GM18511 (cell line): Measurements from ENCODE around the gene ELN.
A peak's percentile ranks its signal among the peaks of the same experiment; 100 is the strongest.
"Not testable (repeated sequence)": the region's sequence is repeated elsewhere in the genome, so short reads cannot be mapped to it uniquely, and the experiment has no call there.

Experiments used
- ATAC-seq: cut with Tn5 transposase; IDR thresholded peaks from one replicate; pipeline ENCODE4 v1.9.1; 2021; ENCODE audit warnings: mild to moderate bottlenecking, moderate library complexity; ENCODE audit not compliant: unreplicated experiment

Gene ELN

GRCh38 chr7:74000489-74001149 is 27.4 kb upstream of the ELN start:
- no peak for ATAC-seq

DNA sequence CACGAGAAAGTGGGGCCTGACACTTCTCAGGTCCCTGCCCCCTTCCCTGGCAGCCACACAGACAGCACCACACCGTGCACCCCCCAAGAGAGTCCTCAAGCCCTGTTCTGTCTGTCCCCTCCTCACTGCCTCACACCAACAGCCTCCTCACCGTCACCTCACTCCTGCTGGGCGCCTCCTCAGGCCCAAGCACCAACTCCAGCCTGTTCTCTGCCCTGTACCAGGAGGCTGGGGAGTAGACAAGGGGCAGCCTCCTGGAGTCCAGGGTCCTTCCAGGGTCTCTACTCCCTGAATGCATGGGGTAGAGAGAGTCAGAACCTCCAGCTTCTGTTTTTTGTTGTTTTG is 26.9 kb upstream of the ELN start:
- ATAC-seq: no peak

DNA sequence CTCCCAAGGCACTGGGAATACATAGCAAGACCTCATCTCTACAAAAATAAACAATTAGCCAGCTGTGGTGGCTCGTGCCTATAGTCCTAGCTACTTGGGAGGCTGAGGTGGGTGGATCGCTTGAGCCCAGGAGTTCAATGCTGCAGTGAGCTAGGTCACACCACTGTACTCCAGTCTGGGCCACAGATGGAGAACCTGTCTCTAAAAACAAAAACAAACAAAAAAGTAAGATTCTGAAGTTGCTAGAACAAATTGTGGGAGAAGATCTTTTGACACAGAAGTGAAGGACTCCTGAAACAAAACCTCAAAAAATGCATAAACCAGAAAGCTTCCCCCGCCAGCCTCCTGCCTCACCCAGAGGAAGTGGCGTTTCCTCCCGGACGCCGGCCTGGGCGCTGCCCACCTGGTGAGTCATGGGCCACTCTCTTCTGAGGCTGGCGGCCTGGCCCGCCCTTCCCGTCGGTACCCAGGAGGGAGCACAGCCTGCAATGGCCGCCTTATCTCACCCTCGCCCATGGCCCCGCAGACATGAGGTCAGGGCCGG is 25.4 kb upstream of the ELN start:
- ATAC-seq: no peak

GRCh38 chr7:74003621-74004020 is 24.4 kb upstream of the ELN start:
- no peak for ATAC-seq

- ATAC-seq: no peak
Measured at GRCh38 chr7:74006032-74006431, 21.9 kb upstream of the ELN start.

GRCh38 chr7:74006451-74007241 is 21.3 kb upstream of the ELN start:
- no peak for ATAC-seq

DNA sequence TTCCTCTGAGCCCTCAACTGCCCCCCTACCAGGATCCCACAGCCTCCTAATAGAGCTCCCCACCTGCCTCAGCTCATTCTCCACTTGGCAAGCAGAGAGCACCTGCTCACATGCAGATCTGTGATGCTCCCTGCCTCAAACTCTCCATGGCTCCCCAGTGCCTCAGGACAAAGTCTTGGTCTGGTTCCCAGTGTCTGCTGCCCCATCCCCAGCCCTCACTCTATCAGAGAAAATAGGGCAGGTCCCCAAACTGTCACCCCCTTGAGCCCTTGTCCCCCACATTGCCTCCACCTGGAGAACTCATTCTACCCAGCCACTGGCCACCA is 20.8 kb upstream of the ELN start:
- ATAC-seq: no peak

GRCh38 chr7:74008687-74009086 is 19.3 kb upstream of the ELN start:
- no peak for ATAC-seq

DNA sequence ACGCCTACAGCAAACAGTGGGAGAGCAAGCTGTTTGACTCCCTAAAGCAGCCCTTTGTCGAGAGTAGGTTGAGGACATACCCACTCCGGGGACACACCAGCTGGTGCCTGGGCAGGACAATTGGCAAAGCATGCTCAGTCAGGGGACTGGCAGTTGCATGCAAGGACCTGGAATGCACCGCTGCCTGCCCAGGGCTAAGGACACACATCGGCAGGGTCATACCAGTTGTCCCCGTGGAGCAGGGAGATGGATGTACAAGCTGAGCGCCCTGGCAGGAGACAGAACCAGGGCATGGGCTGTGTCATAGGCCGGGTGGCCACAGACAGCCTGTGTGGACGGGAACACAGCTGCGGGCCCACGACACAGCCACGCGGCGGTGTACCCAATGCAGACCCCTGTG is 18.3 kb upstream of the ELN start:
- ATAC-seq: no peak

DNA sequence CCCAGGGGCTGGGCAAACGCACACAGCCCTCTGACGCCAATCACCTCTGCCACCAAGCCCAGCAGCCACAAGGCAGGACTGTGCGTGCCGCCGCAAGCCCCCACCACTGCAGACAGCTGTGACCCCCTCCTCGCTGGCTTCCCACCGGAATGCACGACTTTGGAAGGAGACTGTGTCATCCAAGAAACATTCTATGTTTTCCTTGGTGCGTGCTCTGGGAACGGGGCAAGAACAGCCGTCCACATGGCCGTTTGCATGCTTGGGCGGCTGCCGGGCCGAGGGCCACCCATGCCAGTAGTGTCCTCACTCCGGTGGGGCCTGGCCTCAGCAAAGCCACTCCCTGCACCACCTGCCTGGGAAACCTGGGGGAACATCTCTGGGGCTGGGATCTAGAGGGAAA is 17.6 kb upstream of the ELN start:
- ATAC-seq: no peak

DNA sequence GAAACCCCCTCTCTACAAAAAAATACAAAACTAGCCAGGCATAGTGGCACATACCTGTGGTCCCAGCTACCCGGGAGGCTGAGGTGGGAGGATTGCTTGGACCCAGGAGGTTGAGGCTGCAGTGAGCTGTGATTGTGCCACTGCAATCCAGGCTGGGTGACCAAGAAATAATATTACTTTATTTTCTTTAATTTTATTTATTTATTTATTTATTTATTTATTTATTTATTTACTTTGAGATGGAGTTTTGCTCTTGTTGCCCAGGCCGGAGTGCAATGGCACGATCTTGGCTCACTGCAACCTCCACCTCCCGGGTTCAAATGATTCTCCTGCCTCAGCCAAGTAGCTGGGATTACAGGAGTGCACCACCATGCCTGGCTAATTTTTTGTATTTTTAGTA is 16.6 kb upstream of the ELN start:
- not testable (repeated sequence) for ATAC-seq

- peak; percentile 99 for ATAC-seq
Measured at GRCh38 chr7:74012842-74013249, 15.1 kb upstream of the ELN start.

DNA sequence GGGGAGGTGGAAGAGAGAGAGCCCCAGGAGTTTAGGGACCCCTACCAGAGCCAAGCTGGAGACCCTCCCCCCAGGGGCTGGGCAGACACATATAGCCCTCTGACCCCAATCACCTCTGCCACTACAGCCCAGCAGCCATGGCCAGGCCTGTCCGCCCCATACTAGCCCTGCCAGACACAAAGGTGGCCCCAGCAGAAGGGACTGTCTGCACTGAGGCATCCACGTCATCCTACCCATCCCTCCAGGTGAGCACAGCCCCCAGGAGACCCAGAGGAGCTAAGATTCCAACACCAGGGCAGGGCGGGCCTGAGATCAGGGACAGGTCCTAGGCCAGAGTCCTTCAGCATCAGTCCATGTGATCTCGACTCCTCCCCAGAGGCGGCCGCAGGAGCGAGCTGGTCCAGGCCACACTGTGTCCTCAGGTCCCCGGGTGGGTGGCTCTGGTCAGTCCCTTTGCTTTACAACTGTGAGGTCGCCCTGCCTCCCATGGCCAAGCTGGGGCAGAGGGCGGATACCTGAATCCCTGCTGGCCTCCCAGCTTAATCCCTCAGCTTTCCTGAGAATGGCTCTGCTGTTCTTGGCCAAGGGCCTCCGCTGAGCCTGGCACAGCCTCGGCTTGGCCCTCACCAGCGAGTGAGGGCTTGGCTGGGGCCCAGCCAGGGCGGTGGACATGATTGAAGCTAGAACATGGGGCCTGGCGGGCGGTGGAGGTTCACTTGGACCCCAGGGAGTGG is 14.3 kb upstream of the ELN start:
- no peak for ATAC-seq

DNA sequence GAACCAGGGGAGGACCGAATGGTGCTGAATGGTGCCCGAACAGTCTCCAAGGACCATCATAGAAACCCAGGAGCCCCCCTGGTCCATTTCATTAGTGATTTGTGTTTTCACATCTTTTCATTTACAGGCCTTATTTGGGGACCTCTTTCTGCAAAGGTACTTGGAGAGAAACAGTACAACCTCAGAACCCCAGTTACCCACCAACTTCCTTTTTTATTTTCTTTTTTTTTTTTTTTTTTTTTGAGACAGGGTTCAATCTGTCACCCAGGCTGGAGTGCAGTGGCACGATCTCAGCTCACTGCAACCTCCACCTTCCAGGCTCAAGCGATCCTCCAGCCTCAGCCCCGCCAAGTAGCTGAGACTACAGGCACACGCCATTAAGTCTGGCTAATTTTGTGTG is 13.0 kb upstream of the ELN start:
- no peak for ATAC-seq

DNA sequence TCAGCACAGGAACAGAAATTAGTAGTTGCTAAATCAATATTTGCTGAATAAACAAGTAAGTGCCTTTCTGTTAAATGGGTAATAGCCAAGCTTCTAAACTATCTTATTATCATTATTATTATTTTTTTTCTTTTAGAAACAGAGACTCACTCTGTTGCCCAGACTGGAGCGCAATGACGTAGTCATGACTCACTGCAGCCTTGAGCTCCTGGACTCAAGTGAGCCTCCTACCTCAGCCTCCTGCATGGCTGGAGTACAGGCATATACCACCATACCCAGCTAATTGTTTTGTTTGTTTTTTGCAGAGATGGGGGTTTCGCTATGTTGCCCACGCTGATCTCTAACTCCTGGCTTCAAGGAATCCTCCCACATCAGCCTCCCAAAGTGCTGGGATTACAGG is 12.3 kb upstream of the ELN start:
- ATAC-seq: no peak

- ATAC-seq: no peak
Measured at GRCh38 chr7:74017125-74017524, 10.8 kb upstream of the ELN start.

GRCh38 chr7:74018246-74018895 is 9.6 kb upstream of the ELN start:
- ATAC-seq: no peak

DNA sequence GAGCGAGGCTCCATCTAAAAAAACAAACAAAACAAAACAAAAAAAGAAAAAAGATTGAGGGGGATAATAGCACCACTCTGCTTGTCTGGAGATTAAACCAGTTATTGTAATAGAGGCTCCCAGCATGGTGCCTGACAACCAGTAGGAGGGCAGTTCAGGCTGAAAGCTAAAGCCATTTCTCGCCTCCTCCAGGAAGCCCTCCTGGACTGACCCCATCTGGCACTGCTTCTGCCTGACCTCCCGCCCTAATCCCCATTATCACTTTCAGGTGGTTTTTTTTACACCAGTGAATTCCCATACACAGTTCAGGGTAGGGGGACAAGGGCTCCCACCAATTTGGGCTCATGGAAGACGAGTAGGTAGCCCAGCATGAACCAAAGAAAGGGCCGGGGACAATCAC is 8.8 kb upstream of the ELN start:
- no peak for ATAC-seq

GRCh38 chr7:74020390-74020789 is 7.6 kb upstream of the ELN start:
- ATAC-seq: no peak

DNA sequence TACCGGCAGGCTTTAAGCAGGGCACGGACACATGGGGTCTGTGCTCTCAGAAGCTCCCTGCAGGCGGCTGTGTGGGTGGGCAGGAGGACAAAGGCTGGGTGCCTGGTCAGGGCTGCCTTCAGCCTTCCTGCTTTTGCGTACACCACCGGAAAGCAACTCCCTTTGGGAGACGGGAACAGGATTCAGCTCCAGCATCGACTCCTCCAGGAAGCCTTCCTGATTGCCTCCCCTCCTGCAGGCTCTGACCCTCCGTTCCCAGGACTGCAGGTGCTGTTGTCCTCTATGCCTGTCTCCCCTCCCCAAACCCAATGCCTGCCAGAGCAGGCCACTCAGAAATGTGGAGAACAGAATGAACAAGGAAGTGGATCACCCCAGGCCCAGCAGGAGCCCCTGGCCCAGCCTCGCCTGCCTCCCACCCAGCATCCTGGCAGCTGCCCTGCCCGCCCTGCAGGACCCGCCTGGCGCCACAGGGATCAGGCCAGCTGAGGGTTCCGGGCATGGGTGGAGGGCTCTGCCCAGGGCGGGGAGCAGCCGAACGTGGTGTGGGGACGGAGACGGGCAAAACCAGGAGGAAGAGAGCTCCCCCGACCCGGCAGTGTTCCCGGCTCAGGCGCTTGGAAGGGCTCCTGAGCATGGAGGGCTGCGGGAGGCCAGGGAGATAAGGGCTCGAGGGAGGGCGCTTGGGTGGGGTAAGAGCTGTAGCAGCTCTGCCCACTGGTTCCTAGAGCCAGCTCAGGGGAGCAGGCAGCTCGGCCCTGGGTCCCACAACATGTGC is 6.2 kb upstream of the ELN start:
- ATAC-seq: no peak

- ATAC-seq: no peak
Measured at GRCh38 chr7:74022507-74022906, 5.5 kb upstream of the ELN start.
